Eye (tissue), 1 donor: ENCODE measurements around the gene VTA1.
"Not testable (repeated sequence)": the region's sequence is repeated elsewhere in the genome, so short reads cannot be mapped to it uniquely, and the experiment has no call there.

Source experiments
- DNase-seq: peaks from one replicate; pipeline ENCODE4 v3.0.0-alpha.2; 2015

Gene VTA1

GRCh38 chr6:142229518-142230270, 82.6 kb downstream of the VTA1 start:
- DNase-seq, result not testable (repeated sequence)

GRCh38 chr6:142232206-142233044, 85.4 kb downstream of the VTA1 start:
- DNase-seq, result peak; percentile 78

GRCh38 chr6:142233945-142234682, 87.1 kb downstream of the VTA1 start:
- DNase-seq, result no peak

GRCh38 chr6:142235272-142235671, 88.2 kb downstream of the VTA1 start:
- no peak for DNase-seq

GRCh38 chr6:142235791-142236190, 88.7 kb downstream of the VTA1 start:
- DNase-seq, result peak; percentile 55

- peak; percentile 50 for DNase-seq
Observed at GRCh38 chr6:142236691-142237090, 89.6 kb downstream of the VTA1 start.

GRCh38 chr6:142238881-142239280, 91.8 kb downstream of the VTA1 start:
- DNase-seq, result no peak

- no peak for DNase-seq
Observed at GRCh38 chr6:142240179-142240578, 93.1 kb downstream of the VTA1 start.

GRCh38 chr6:142241061-142241460, 94.0 kb downstream of the VTA1 start:
- no peak for DNase-seq

GRCh38 chr6:142242269-142242668, 95.2 kb downstream of the VTA1 start:
- DNase-seq, result no peak

GRCh38 chr6:142246960-142247359, 99.9 kb downstream of the VTA1 start:
- DNase-seq, result no peak

- no peak for DNase-seq
Observed at GRCh38 chr6:142249266-142249665, 102.2 kb downstream of the VTA1 start.

GRCh38 chr6:142251930-142252445, 104.9 kb downstream of the VTA1 start:
- DNase-seq, result no peak

GRCh38 chr6:142254513-142254912, 107.5 kb downstream of the VTA1 start:
- no peak for DNase-seq

- no peak for DNase-seq
Observed at GRCh38 chr6:142255785-142256184, 108.7 kb downstream of the VTA1 start.

- no peak for DNase-seq
Observed at GRCh38 chr6:142258305-142258704, 111.2 kb downstream of the VTA1 start.

GRCh38 chr6:142258757-142259156, 111.7 kb downstream of the VTA1 start:
- DNase-seq, result no peak

- DNase-seq, result no peak
Observed at GRCh38 chr6:142260748-142261147, 113.7 kb downstream of the VTA1 start.

- no peak for DNase-seq
Observed at GRCh38 chr6:142262231-142262630, 115.2 kb downstream of the VTA1 start.

GRCh38 chr6:142265476-142265875, 118.4 kb downstream of the VTA1 start:
- DNase-seq, result no peak

GRCh38 chr6:142266060-142266459, 119.0 kb downstream of the VTA1 start:
- DNase-seq, result no peak

GRCh38 chr6:142271476-142271875, 124.4 kb downstream of the VTA1 start:
- no peak for DNase-seq
